Measurements from ENCODE around the gene SETX. TPM values are rescaled to one million over a fixed set of nuclear protein-coding genes. Genes with fewer than 3 reads are reported as not detected.
A peak's percentile ranks its signal among the peaks of the same experiment; 100 is the strongest.
"Not testable (repeated sequence)": the region's sequence is repeated elsewhere in the genome, so short reads cannot be mapped to it uniquely, and the experiment has no call there.

The SETX gene
- total RNA-seq (2014; rRNA removed; shearing (Covaris generic)) = 22.2 and 28.1 TPM in 2 replicates

DNA sequence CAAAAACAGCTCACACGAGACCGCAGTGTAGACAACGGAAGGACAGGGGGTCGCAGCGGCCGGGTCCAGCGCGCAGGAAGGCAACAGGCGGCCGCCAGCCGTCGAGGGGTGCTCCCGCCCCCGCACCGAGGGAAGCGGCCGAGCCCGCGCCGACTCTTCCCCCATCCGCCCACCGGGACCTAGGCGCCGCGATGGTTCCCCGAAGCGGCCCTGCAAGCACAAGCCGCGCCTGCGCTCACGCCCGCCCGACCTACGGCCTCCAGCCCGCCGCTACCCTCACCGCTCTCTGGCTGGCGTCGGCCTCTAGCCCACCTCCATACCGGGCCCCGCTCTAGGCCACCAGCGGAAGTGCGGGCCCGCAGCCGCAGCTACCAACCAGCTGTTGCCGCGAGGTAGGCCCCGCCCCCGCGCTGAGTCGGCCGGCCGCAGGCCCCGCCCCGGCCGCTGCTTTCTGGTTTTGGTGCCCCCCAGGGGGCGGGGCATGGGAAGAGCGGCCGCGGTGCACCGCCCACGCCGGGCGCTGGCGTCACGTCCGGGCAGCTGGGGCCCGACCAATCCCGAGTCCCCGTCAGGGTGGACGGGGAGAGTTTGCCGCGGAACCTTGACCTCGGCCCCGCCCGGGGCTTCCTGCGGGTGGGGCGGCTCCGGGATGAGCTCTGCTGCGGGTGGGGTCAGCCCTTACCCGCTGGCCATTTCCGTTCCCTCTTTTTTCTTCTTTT lies at the start of gene SETX:
Gene SETX (minus strand): TSS at position 350 of the 719 bp plus-strand sequence. CDS start 5,558 bp downstream, outside the sequence.
- no peaks in the 10 kb centered on the region for H3K27me3 ChIP-seq (ENCODE audit: control insufficient read depth, insufficient read depth, low read length)
- H3K36me3 ChIP-seq (replicated peaks; ENCODE audit: control insufficient read depth, insufficient read depth, low read length) = peaks cover 16% of the 10 kb centered on the region
- peak within 1 kb of the TSS; percentile 98 for H3K4me3 ChIP-seq (ENCODE audit: insufficient read depth, low read depth, low read length)
- DNase-seq = peak; percentile 100

DNA sequence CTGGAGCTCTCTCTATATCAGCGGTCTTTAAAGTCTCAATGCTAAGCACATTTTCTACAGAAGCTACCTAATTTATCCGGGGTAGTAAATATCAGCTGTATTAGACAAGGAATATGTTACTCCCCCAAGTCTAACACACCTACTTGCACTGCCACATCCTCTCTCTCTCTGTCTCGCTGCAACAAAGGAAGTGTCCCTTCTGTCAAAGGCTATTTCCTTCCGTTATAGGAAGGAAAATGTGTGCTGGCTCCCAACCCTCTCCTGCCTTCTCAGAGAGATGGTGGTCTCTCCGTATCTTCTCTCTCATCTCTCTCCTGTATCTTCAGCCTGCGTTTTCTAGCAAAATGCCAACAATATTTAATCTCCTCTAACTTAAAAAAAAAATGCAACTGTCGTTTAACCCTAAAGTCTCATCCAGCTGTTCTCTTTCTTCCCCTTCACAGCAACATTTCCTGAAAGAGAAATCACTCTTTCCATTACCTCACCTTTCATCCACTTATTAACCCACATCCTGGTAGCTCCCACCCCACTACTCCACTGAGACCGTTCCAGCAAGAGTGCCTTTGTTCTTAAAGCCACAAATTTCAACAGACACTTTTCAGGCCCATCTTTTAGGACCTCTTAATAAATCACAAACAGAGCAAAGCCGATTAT lies 49.6 kb upstream of the SETX start:
- peaks cover 11% of the 10 kb centered on the region for H3K36me3 ChIP-seq (replicated peaks; ENCODE audit: control insufficient read depth, insufficient read depth, low read length)
- H3K4me3 ChIP-seq (ENCODE audit: insufficient read depth, low read depth, low read length) = no peak overlapping the region
- DNase-seq = no peak
- H3K27me3 ChIP-seq (ENCODE audit: control insufficient read depth, insufficient read depth, low read length) = peaks cover 3% of the 10 kb centered on the region

DNA sequence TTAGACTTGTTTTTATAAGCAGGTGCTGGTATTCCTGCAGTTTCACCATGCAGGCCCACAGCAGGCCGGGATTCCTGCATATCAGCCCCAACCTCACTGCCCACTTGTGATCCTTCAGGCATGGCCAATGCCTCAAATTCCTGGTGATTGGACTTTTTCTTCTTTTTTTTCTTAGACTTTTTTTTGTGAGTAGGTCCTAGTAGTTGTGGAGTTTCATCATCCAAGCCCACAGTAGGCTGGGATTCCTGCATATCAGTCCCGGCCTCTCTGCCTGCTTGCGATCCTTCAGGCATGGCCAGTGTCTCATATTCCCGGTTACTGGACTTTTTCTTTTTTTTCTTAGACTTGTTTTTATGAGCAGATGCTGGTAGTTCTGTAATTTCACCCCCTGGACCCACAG lies 47.0 kb upstream of the SETX start:
- peaks cover 21% of the 10 kb centered on the region for H3K36me3 ChIP-seq (replicated peaks; ENCODE audit: control insufficient read depth, insufficient read depth, low read length)
- H3K4me3 ChIP-seq (ENCODE audit: insufficient read depth, low read depth, low read length) = no peak overlapping the region
- no peaks in the 10 kb centered on the region for H3K27me3 ChIP-seq (ENCODE audit: control insufficient read depth, insufficient read depth, low read length)
- no peak for DNase-seq

- Histone ChIP-seq H3K4me3 (ENCODE audit: insufficient read depth, low read depth, low read length) (no peak overlapping the region), H3K36me3 (replicated peaks; ENCODE audit: control insufficient read depth, insufficient read depth, low read length) (peaks cover 38% of the 10 kb centered on the region), H3K27me3 (ENCODE audit: control insufficient read depth, insufficient read depth, low read length) (no peaks in the 10 kb centered on the region)
- no peak for DNase-seq
Observed at GRCh38 chr9:132395560-132395959, 40.8 kb upstream of the SETX start.

- DNase-seq = no peak
- H3K36me3 ChIP-seq (replicated peaks; ENCODE audit: control insufficient read depth, insufficient read depth, low read length) = peaks cover 38% of the 10 kb centered on the region
- no peak overlapping the region for H3K4me3 ChIP-seq (ENCODE audit: insufficient read depth, low read depth, low read length)
- H3K27me3 ChIP-seq (ENCODE audit: control insufficient read depth, insufficient read depth, low read length) = no peaks in the 10 kb centered on the region
Observed at GRCh38 chr9:132391449-132391848, 36.7 kb upstream of the SETX start.

GRCh38 chr9:132390966-132391365 lies 36.2 kb upstream of the SETX start:
- Histone ChIP-seq H3K4me3 (ENCODE audit: insufficient read depth, low read depth, low read length) (no peak overlapping the region), H3K27me3 (ENCODE audit: control insufficient read depth, insufficient read depth, low read length) (no peaks in the 10 kb centered on the region), H3K36me3 (replicated peaks; ENCODE audit: control insufficient read depth, insufficient read depth, low read length) (peaks cover 36% of the 10 kb centered on the region)
- DNase-seq = no peak

DNA sequence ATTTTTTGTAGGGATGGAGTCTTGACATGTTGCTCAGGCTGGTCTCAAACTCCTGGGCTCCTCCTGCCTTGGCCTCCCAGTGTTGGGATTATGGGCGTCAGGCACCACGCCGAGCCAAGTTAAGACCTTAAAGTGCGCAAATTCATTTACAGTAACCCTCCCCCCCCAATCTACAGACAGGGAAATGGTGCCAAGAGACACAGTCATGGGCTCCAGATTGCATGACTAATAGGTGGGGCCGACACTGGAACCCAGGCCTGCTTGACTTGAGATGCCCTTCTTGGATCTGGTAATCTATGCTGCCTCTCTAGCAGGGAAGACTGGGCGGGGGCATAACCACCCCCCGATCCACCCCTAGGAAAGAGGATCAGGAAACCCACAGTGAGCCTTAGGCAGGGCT lies 32.3 kb upstream of the SETX start:
- Histone ChIP-seq H3K36me3 (replicated peaks; ENCODE audit: control insufficient read depth, insufficient read depth, low read length) (peaks cover 34% of the 10 kb centered on the region), H3K27me3 (ENCODE audit: control insufficient read depth, insufficient read depth, low read length) (no peaks in the 10 kb centered on the region), H3K4me3 (ENCODE audit: insufficient read depth, low read depth, low read length) (no peak overlapping the region)
- DNase-seq = no peak

GRCh38 chr9:132384376-132384775 lies 29.6 kb upstream of the SETX start:
- DNase-seq = no peak
- peaks cover 24% of the 10 kb centered on the region for H3K36me3 ChIP-seq (replicated peaks; ENCODE audit: control insufficient read depth, insufficient read depth, low read length)
- H3K27me3 ChIP-seq (ENCODE audit: control insufficient read depth, insufficient read depth, low read length) = no peaks in the 10 kb centered on the region
- H3K4me3 ChIP-seq (ENCODE audit: insufficient read depth, low read depth, low read length) = no peak overlapping the region

DNA sequence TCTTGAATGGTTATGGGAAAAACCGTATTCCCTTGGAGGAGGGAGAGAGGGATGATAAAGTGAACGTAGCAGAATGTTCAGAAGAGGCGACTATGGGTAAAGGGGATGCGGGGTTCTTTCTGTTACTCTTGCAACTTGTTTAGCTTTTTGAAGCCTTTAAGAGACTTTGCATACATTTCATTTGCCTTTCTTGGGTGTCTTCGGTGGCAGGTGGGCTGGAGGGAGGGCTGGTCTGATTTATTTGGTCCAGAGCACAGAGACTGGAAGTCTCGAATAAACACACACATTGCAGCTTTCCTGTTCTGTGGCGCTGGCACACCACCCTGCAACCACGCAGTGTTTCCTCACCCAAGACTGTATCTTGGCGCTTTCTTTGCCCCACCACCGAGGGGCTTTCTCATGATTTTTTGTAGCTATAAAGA lies 28.7 kb upstream of the SETX start:
- no peak for DNase-seq
- Histone ChIP-seq H3K36me3 (replicated peaks; ENCODE audit: control insufficient read depth, insufficient read depth, low read length) (peaks cover 26% of the 10 kb centered on the region), H3K27me3 (ENCODE audit: control insufficient read depth, insufficient read depth, low read length) (no peaks in the 10 kb centered on the region), H3K4me3 (ENCODE audit: insufficient read depth, low read depth, low read length) (no peak overlapping the region)

DNA sequence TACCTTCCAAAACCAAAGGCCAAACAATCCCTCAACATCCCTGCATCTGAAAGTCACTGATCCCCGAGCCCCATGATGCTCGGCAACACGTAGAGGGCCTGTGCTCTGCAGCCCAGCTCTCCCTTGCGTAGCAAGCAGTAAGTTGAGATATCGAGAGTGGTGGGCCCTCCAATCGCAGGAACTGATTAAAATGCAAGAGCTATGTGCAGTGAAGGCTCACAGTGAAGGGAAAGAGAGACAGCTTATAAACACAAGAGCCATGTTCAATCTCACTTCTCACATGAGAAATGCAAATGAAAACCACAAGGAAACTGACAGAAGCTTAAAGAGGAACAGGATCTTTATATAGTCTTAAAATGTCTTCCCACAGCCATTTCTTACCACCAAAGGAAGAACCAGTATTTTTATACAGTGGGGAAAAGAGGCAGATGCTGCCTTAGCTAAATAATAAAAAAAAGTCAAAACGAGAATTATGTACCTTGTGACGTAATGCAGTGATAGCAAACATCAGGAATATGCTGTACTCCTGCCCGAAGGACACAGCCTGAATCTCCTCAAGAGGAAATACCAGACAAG lies 27.3 kb upstream of the SETX start:
- H3K36me3 ChIP-seq (replicated peaks; ENCODE audit: control insufficient read depth, insufficient read depth, low read length) = peaks cover 30% of the 10 kb centered on the region
- H3K27me3 ChIP-seq (ENCODE audit: control insufficient read depth, insufficient read depth, low read length) = no peaks in the 10 kb centered on the region
- no peak overlapping the region for H3K4me3 ChIP-seq (ENCODE audit: insufficient read depth, low read depth, low read length)
- DNase-seq = no peak

GRCh38 chr9:132378416-132378815 lies 23.6 kb upstream of the SETX start:
- H3K4me3 ChIP-seq (ENCODE audit: insufficient read depth, low read depth, low read length); DNase-seq; H3K27me3 ChIP-seq (ENCODE audit: control insufficient read depth, insufficient read depth, low read length): not testable (repeated sequence)
- H3K36me3 ChIP-seq (replicated peaks; ENCODE audit: control insufficient read depth, insufficient read depth, low read length) = peaks cover 23% of the 10 kb centered on the region

- H3K36me3 ChIP-seq (replicated peaks; ENCODE audit: control insufficient read depth, insufficient read depth, low read length) = peaks cover 22% of the 10 kb centered on the region
- DNase-seq; H3K4me3 ChIP-seq (ENCODE audit: insufficient read depth, low read depth, low read length); H3K27me3 ChIP-seq (ENCODE audit: control insufficient read depth, insufficient read depth, low read length): not testable (repeated sequence)
Observed at GRCh38 chr9:132377769-132378168, 23.0 kb upstream of the SETX start.

DNA sequence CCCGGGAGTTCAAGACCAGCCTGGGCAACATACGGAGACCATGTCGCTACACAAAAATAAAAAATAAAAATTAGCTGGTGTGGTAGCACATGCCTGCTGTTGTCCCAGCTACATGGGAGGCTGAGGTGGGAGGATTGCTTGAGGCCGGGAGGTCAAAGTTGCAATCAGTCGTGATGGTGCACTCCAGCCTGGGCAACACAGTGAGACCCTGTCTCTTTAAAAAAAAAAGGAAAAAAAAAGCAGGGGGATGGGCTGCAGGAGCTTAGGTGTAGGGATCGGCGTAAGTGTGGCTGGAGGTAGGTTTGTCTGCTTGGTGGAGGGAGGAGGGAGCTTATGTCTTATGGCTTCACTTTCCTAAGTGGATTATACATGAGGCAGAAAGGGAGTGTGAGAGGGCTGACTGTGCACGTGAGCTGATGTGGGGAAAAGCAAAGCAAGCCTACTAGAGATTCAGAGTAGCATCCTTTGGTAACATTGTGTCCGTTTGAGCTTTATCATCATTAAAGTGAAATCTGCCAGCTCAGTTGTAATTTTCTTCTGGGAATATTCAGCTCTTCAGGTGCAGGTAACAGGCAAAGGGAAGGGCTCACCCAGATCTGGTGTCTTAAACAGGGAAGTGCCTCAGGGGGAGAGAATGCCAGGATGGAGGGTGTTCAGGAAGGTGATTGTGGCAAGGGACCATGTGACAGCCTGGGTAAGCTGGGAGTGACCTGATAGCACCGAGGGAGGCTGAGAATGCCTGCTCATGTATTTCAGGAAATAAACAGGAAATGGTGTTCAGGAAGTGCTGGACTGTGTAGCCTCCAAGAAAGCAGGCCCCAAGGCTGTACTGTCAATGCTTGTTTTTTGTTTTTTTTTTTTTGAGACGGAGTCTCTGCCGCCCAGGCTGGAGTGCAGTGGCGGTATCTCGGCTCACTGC lies 17.6 kb upstream of the SETX start:
- peaks cover 7% of the 10 kb centered on the region for H3K36me3 ChIP-seq (replicated peaks; ENCODE audit: control insufficient read depth, insufficient read depth, low read length)
- H3K27me3 ChIP-seq (ENCODE audit: control insufficient read depth, insufficient read depth, low read length) = no peaks in the 10 kb centered on the region
- no peak overlapping the region for H3K4me3 ChIP-seq (ENCODE audit: insufficient read depth, low read depth, low read length)
- no peak for DNase-seq

GRCh38 chr9:132370592-132370991 lies 15.8 kb upstream of the SETX start:
- Histone ChIP-seq H3K4me3 (ENCODE audit: insufficient read depth, low read depth, low read length) (no peak overlapping the region), H3K36me3 (replicated peaks; ENCODE audit: control insufficient read depth, insufficient read depth, low read length) (no peaks in the 10 kb centered on the region; the same call in 1 of the 2 replicates), H3K27me3 (ENCODE audit: control insufficient read depth, insufficient read depth, low read length) (no peaks in the 10 kb centered on the region)
- DNase-seq = no peak

Data from H7 (cell line).